GM13976 (cell line): ENCODE results near the gene UBE2D1.

Source experiments
- DNase-seq: peaks from one replicate; pipeline ENCODE4 v3.0.0; 2012; ENCODE audit warnings: low spot score
- CTCF ChIP-seq: IDR thresholded peaks from 2 replicates; pipeline ENCODE4 v1.5.1; 2012; ENCODE audit warnings: borderline replicate concordance, mild to moderate bottlenecking; ENCODE audit not compliant: insufficient read depth; ENCODE audit errors: extremely low read depth, missing control alignments, control extremely low read depth
- in situ Hi-C: fragments of 300-500 bp; cut with MboI; formaldehyde crosslinking; loops from one replicate; pipeline ENCODE4 v1.12.0; 2022; ENCODE audit warnings: low sequenced_read_pairs, mixed read lengths, inconsistent platforms; ENCODE audit not compliant: unreplicated experiment

The UBE2D1 gene

GRCh38 chr10:58358314-58358933 lies 23.6 kb downstream of the UBE2D1 start:
- in situ Hi-C loops, result no loop called here
- DNase-seq, result no peak
- TF ChIP-seq CTCF, result no peak

- in situ Hi-C loops, result no loop called here
- no peak for TF ChIP-seq CTCF
- DNase-seq, result no peak
These were observed 24.1 kb downstream of the UBE2D1 start for GRCh38 chr10:58358947-58359346.

GRCh38 chr10:58359541-58359940 lies 24.7 kb downstream of the UBE2D1 start:
- no peak for TF ChIP-seq CTCF
- in situ Hi-C loops, result no loop called here
- no peak for DNase-seq

GRCh38 chr10:58360412-58361004 lies 25.7 kb downstream of the UBE2D1 start:
- in situ Hi-C loops, result no loop called here
- no peak for DNase-seq
- TF ChIP-seq CTCF, result no peak

- in situ Hi-C loops, result no loop called here
- no peak for TF ChIP-seq CTCF
- DNase-seq, result no peak
These were observed 26.5 kb downstream of the UBE2D1 start for GRCh38 chr10:58361353-58361752.

- DNase-seq, result no peak
- TF ChIP-seq CTCF, result no peak
- in situ Hi-C loops, result no loop called here
These were observed 27.4 kb downstream of the UBE2D1 start for GRCh38 chr10:58362027-58362789.

GRCh38 chr10:58367069-58367468 lies 32.3 kb downstream of the UBE2D1 start:
- no peak for TF ChIP-seq CTCF
- in situ Hi-C loops, result no loop called here
- no peak for DNase-seq
